AML-193 (cell line): ENCODE data around the gene DIMT1.

Experiments
- DNase-seq, 2 experiments: peaks; one replicate each; lab custom pipeline; 2025; lab: John Stamatoyannopoulos, UW

DIMT1 gene

GRCh38 chr5:62371409-62371808 lies 32.3 kb downstream of the DIMT1 start:
- DNase-seq, result no peak

- no peak for DNase-seq
These were observed 34.7 kb downstream of the DIMT1 start for GRCh38 chr5:62369039-62369438.

- no peak for DNase-seq
These were observed 41.0 kb downstream of the DIMT1 start for GRCh38 chr5:62362701-62363100.

- DNase-seq, result peak; percentile 40 to 49
These were observed 49.5 kb downstream of the DIMT1 start for GRCh38 chr5:62354028-62354874.

- no peak for DNase-seq
These were observed 54.8 kb downstream of the DIMT1 start for GRCh38 chr5:62348723-62349481.

GRCh38 chr5:62347928-62348327 lies 55.8 kb downstream of the DIMT1 start:
- DNase-seq, result no peak

GRCh38 chr5:62346748-62347147 lies 57.0 kb downstream of the DIMT1 start:
- no peak for DNase-seq

- no peak for DNase-seq
These were observed 60.3 kb downstream of the DIMT1 start for GRCh38 chr5:62343428-62343827.

GRCh38 chr5:62342476-62342837 lies 61.2 kb downstream of the DIMT1 start:
- no peak for DNase-seq

- no peak for DNase-seq
These were observed 61.8 kb downstream of the DIMT1 start for GRCh38 chr5:62341783-62342475.

GRCh38 chr5:62340979-62341378 lies 62.7 kb downstream of the DIMT1 start:
- no peak for DNase-seq

- DNase-seq, result peak; percentile 19 to 47
These were observed 63.3 kb downstream of the DIMT1 start for GRCh38 chr5:62340392-62340791.
